ENCODE measurements around the gene TSPAN7. TPM values are rescaled to one million over a fixed set of nuclear protein-coding genes. Genes with fewer than 3 reads are reported as not detected.

Gene TSPAN7
- total and polyA plus RNA-seq, 2 donors (not counting 3 experiments of a cell fraction or from before 2014, with no cell fraction given) = 3.2 to 5.2 TPM

DNA sequence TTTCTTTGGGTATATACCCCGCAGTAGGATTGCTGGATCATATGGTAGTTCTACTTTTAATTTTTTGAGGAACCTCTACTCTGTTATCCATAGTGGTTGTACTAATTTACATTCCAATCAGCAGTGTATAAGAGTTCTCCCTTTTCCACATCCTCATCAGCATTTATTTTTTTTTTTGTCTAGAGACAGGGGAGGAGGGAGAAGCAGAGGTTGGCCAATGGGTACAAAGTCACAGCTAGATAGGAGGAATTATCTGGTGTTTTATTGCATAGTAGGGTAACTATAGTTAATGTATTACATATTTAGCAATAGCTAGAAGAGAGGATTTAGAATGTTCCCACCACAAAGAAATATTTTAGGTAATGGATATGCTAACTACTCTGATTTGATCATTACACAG, 107.4 kb downstream of the TSPAN7 start:
- Histone ChIP-seq H3K27ac (ENCODE audit: insufficient read depth, low read depth, low read length) (no peak overlapping the region), H3K9me1 (replicated peaks; ENCODE audit: control insufficient read depth, extremely low read depth, insufficient read depth, low read length) (no peaks in the 10 kb centered on the region), H3K4me1 (ENCODE audit: control insufficient read depth, extremely low read depth, insufficient read depth, low read length) (no peaks in the 10 kb centered on the region), H3K9ac (replicated peaks; ENCODE audit: extremely low read depth, insufficient read depth, low read length) (no peak overlapping the region), H2AFZ (ENCODE audit: low read depth, low read length) (no peak overlapping the region), H4K20me1 (replicated peaks; ENCODE audit: control insufficient read depth, extremely low read depth, insufficient read depth, low read length) (no peaks in the 10 kb centered on the region), H3K36me3 (ENCODE audit: control insufficient read depth in 2 of 2, extremely low read depth in 1 of 2, insufficient read depth in 2 of 2, low read length in 2 of 2) (no peaks in the 10 kb centered on the region), H3K4me3 (replicated peaks in 1 of 3; ENCODE audit: insufficient read depth in 1 of 3, low read depth in 1 of 3, low read length in 3 of 3) (no peak overlapping the region), H3K4me2 (ENCODE audit: insufficient read depth, low read length) (no peak overlapping the region), H3K9me3 (replicated peaks; ENCODE audit: control insufficient read depth, insufficient read depth, low read length) (no peaks in the 10 kb centered on the region), H3K27me3 (ENCODE audit: control insufficient read depth in 2 of 2, insufficient read depth in 2 of 2, low read length in 2 of 2) (no peaks in the 10 kb centered on the region), H3K79me2 (ENCODE audit: control insufficient read depth, insufficient read depth, low read length) (no peaks in the 10 kb centered on the region)
- dilution Hi-C loops (cut with MboI; ENCODE audit: extremely low pct_ligation_motif_present, low sequenced_read_pairs) = no loop called here
- TF ChIP-seq POLR2AphosphoS5 (IDR thresholded peaks at IDR 0.05; ENCODE audit: insufficient read depth, low read depth, low read length) (no peak), POLR2A (IDR thresholded peaks at IDR 0.05; ENCODE audit: low read depth, low read length) (no peak), EZH2 (IDR thresholded peaks at IDR 0.05; ENCODE audit: borderline replicate concordance, low read depth, low read length, severe bottlenecking) (no peak), GATA2 (IDR thresholded peaks at IDR 0.05; ENCODE audit: insufficient read depth, insufficient read length, low read depth, low read length) (no peak)
- TF ChIP-seq, protein P1, sequence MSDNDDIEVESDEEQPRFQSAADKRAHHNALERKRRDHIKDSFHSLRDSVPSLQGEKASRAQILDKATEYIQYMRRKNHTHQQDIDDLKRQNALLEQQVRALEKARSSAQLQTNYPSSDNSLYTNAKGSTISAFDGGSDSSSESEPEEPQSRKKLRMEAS (IDR thresholded peaks at IDR 0.05; ENCODE audit: insufficient read depth, insufficient read length) = no peak
- TF ChIP-seq, protein P2, sequence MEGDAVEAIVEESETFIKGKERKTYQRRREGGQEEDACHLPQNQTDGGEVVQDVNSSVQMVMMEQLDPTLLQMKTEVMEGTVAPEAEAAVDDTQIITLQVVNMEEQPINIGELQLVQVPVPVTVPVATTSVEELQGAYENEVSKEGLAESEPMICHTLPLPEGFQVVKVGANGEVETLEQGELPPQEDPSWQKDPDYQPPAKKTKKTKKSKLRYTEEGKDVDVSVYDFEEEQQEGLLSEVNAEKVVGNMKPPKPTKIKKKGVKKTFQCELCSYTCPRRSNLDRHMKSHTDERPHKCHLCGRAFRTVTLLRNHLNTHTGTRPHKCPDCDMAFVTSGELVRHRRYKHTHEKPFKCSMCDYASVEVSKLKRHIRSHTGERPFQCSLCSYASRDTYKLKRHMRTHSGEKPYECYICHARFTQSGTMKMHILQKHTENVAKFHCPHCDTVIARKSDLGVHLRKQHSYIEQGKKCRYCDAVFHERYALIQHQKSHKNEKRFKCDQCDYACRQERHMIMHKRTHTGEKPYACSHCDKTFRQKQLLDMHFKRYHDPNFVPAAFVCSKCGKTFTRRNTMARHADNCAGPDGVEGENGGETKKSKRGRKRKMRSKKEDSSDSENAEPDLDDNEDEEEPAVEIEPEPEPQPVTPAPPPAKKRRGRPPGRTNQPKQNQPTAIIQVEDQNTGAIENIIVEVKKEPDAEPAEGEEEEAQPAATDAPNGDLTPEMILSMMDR (IDR thresholded peaks at IDR 0.05; ENCODE audit: extremely low read depth in 1 of 2, insufficient read depth in 1 of 2, low read depth in 1 of 2, low read length in 2 of 2) = no peak
- intact Hi-C loops (cut with micrococcal nuclease) = no loop called here
- BruUV-seq (replicated peaks) = no TSS peak
- POLR2A ChIA-PET = no interaction called here
- DNase-seq (ENCODE audit: low read depth, low spot score) (no peak), FAIRE-seq (no peak)
- CTCF ChIA-PET = no interaction called here

DNA sequence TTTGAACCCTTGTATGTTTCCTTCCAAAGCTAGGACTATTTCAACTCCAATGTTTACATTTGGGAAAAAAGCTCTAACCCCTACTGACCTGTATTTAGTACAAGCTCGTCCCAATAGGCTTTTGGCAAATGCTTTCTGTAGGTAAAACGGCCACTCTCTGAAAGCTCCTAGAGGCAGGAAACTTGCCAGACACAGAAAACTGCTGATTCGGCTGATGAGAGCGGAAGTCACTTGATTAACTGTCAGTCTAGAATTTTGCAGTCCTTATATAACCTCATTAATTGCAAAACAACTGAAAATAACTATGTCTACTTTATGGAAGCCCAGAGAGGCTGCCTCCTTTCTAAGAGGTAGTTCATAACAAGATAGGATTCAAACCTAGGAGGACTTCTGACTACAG, 108.1 kb downstream of the TSPAN7 start:
- Histone ChIP-seq H3K36me3 (ENCODE audit: control insufficient read depth in 2 of 2, extremely low read depth in 1 of 2, insufficient read depth in 2 of 2, low read length in 2 of 2) (no peaks in the 10 kb centered on the region), H3K27ac (ENCODE audit: insufficient read depth, low read depth, low read length) (no peak overlapping the region), H3K9ac (replicated peaks; ENCODE audit: extremely low read depth, insufficient read depth, low read length) (no peak overlapping the region), H2AFZ (ENCODE audit: low read depth, low read length) (no peak overlapping the region), H3K9me1 (replicated peaks; ENCODE audit: control insufficient read depth, extremely low read depth, insufficient read depth, low read length) (no peaks in the 10 kb centered on the region), H3K27me3 (ENCODE audit: control insufficient read depth in 2 of 2, insufficient read depth in 2 of 2, low read length in 2 of 2) (no peaks in the 10 kb centered on the region), H4K20me1 (replicated peaks; ENCODE audit: control insufficient read depth, extremely low read depth, insufficient read depth, low read length) (no peaks in the 10 kb centered on the region), H3K4me2 (ENCODE audit: insufficient read depth, low read length) (no peak overlapping the region), H3K4me3 (replicated peaks in 1 of 3; ENCODE audit: insufficient read depth in 1 of 3, low read depth in 1 of 3, low read length in 3 of 3) (no peak overlapping the region), H3K79me2 (ENCODE audit: control insufficient read depth, insufficient read depth, low read length) (no peaks in the 10 kb centered on the region), H3K4me1 (ENCODE audit: control insufficient read depth, extremely low read depth, insufficient read depth, low read length) (no peaks in the 10 kb centered on the region), H3K9me3 (replicated peaks; ENCODE audit: control insufficient read depth, insufficient read depth, low read length) (no peaks in the 10 kb centered on the region)
- DNase-seq (ENCODE audit: low read depth, low spot score) = no peak
- ChIA-PET POLR2A (no interaction called here), CTCF (no interaction called here)
- TF ChIP-seq POLR2A (IDR thresholded peaks at IDR 0.05; ENCODE audit: low read depth, low read length) (no peak), JUN (IDR thresholded peaks at IDR 0.05; ENCODE audit: borderline replicate concordance, insufficient read depth, insufficient read length, low read depth) (no peak), EZH2 (IDR thresholded peaks at IDR 0.05; ENCODE audit: borderline replicate concordance, low read depth, low read length, severe bottlenecking) (no peak), MYC (IDR thresholded peaks at IDR 0.05; ENCODE audit: low read depth, low read length) (no peak), GATA2 (IDR thresholded peaks at IDR 0.05; ENCODE audit: insufficient read depth, insufficient read length, low read depth, low read length) (no peak), POLR2AphosphoS5 (IDR thresholded peaks at IDR 0.05; ENCODE audit: insufficient read depth, low read depth, low read length) (no peak)
- TF ChIP-seq, protein P2 (IDR thresholded peaks at IDR 0.05; ENCODE audit: extremely low read depth in 1 of 2, insufficient read depth in 1 of 2, low read depth in 1 of 2, low read length in 2 of 2) = no peak
- BruUV-seq (replicated peaks) = no TSS peak
- FAIRE-seq = no peak
- dilution Hi-C loops (cut with MboI; ENCODE audit: extremely low pct_ligation_motif_present, low sequenced_read_pairs) = no loop called here
- intact Hi-C loops (cut with micrococcal nuclease) = no loop called here
